Hepatocyte (in vitro differentiated cells): Measurements from ENCODE around the gene AP2A1. TPM values are rescaled to one million over a fixed set of nuclear protein-coding genes. Genes with fewer than 3 reads are reported as not detected.

Experiments used
- DNase-seq: peaks from one replicate; pipeline ENCODE4 v3.0.0-alpha.2; 2016; ENCODE audit warnings: low spot score
- H2AFZ ChIP-seq: fragments of 200-600 bp; sonication (generic); 2 replicates; pipeline ENCODE4 v1.6.0; 2016; ENCODE audit warnings: antibody characterized with exemption, mild to moderate bottlenecking
- H3K27ac ChIP-seq: fragments of 200-600 bp; sonication (generic); 2 replicates; pipeline ENCODE4 v1.5.1; 2016; ENCODE audit warnings: mild to moderate bottlenecking
- H3K27me3 ChIP-seq: fragments of 200-600 bp; sonication (generic); 2 replicates; pipeline ENCODE4 v1.6.1; 2016
- H3K36me3 ChIP-seq: fragments of 200-600 bp; sonication (generic); replicated peaks from 2 replicates; pipeline ENCODE4 v1.5.1; 2016; ENCODE audit warnings: low read depth; ENCODE audit not compliant: insufficient read depth
- H3K4me1 ChIP-seq: fragments of 200-600 bp; sonication (generic); 2 replicates; pipeline ENCODE4 v1.5.1; 2016; ENCODE audit warnings: mild to moderate bottlenecking, moderate library complexity; ENCODE audit not compliant: insufficient read depth
- H3K4me2 ChIP-seq: fragments of 200-600 bp; sonication (generic); 2 replicates; pipeline ENCODE4 v1.6.0; 2016
- H3K4me3 ChIP-seq: fragments of 200-600 bp; sonication (generic); 2 replicates; pipeline ENCODE4 v1.5.1; 2016; ENCODE audit warnings: mild to moderate bottlenecking
- H3K79me2 ChIP-seq: fragments of 200-600 bp; sonication (generic); 2 replicates; pipeline ENCODE4 v1.6.0; 2017; ENCODE audit warnings: mild to moderate bottlenecking
- H3K9me2 ChIP-seq: fragments of 200-600 bp; sonication (generic); replicated peaks from 2 replicates; pipeline ENCODE4 v1.6.0; 2017; ENCODE audit warnings: mild to moderate bottlenecking; ENCODE audit not compliant: insufficient read depth
- H3K9me3 ChIP-seq: fragments of 200-600 bp; sonication (generic); 2 replicates; pipeline ENCODE4 v1.5.1; 2016; ENCODE audit warnings: low read depth, mild to moderate bottlenecking
- H4K20me1 ChIP-seq: fragments of 200-600 bp; sonication (generic); 2 replicates; pipeline ENCODE4 v1.6.0; 2016; ENCODE audit warnings: mild to moderate bottlenecking; ENCODE audit not compliant: insufficient read depth, poor library complexity, severe bottlenecking
- EZH2 ChIP-seq: fragments of 200-600 bp; sonication (generic); IDR thresholded peaks from 2 replicates; pipeline ENCODE4 v1.6.1; 2016; ENCODE audit warnings: antibody characterized with exemption, mild to moderate bottlenecking, borderline replicate concordance
- EZH2phosphoT487 ChIP-seq: fragments of 200-600 bp; sonication (generic); IDR thresholded peaks from one replicate; pipeline ENCODE4 v1.6.1; 2018; ENCODE audit warnings: antibody characterized with exemption, mild to moderate bottlenecking, low read depth, moderate library complexity; ENCODE audit not compliant: unreplicated experiment, severe bottlenecking
- WGBS: methylation state at CpG from one replicate; pipeline ENCODE4 v1.1.6; 2016; ENCODE audit warnings: low lambda C conversion rate; ENCODE audit errors: missing lambda C conversion rate; 5-methylcytosine and 5-hydroxymethylcytosine counted together
- polyA plus RNA-seq: library from polyadenylated mRNA; unstranded; fragments of >200 nt; fragmentation: Nextera tagmentation; extraction: Ambion mirVana; gene quantifications from 2 replicates; pipeline ENCODE4 v1.2.1, GENCODE V29; 2016
- total RNA-seq: library from RNA; depleted of rRNA; stranded (reverse); fragments of >200 nt; gene quantifications from 2 replicates; pipeline ENCODE4 v1.2.3, GENCODE V29; 2014
- TF ChIP-seq, protein P1 (sequence below): fragments of 200-600 bp; sonication (generic); IDR thresholded peaks from 2 replicates; pipeline ENCODE4 v1.5.1; 2016; ENCODE audit warnings: antibody characterized with exemption, mild to moderate bottlenecking; ENCODE audit not compliant: poor library complexity

Gene AP2A1
- total and polyA plus RNA-seq, 2 experiments from 2014 or later: 62.1 to 64.8 TPM

GRCh38 chr19:49848938-49849337 is 82.1 kb downstream of the AP2A1 start:
- peaks cover 23% of the 10 kb centered on the region for H4K20me1 ChIP-seq
- H3K27me3 ChIP-seq: no peaks in the 10 kb centered on the region
- no peaks in the 10 kb centered on the region for H3K9me2 ChIP-seq
- H3K4me2 ChIP-seq: no peak overlapping the region
- H3K36me3 ChIP-seq: no peaks in the 10 kb centered on the region
- no peak for DNase-seq
- no peak overlapping the region for H3K27ac ChIP-seq
- peaks cover 44% of the 10 kb centered on the region for H3K79me2 ChIP-seq
- H2AFZ ChIP-seq: no peak overlapping the region
- TF ChIP-seq EZH2 (no peak), EZH2phosphoT487 (no peak)
- TF ChIP-seq, protein P1, sequence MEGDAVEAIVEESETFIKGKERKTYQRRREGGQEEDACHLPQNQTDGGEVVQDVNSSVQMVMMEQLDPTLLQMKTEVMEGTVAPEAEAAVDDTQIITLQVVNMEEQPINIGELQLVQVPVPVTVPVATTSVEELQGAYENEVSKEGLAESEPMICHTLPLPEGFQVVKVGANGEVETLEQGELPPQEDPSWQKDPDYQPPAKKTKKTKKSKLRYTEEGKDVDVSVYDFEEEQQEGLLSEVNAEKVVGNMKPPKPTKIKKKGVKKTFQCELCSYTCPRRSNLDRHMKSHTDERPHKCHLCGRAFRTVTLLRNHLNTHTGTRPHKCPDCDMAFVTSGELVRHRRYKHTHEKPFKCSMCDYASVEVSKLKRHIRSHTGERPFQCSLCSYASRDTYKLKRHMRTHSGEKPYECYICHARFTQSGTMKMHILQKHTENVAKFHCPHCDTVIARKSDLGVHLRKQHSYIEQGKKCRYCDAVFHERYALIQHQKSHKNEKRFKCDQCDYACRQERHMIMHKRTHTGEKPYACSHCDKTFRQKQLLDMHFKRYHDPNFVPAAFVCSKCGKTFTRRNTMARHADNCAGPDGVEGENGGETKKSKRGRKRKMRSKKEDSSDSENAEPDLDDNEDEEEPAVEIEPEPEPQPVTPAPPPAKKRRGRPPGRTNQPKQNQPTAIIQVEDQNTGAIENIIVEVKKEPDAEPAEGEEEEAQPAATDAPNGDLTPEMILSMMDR: no peak
- H3K4me3 ChIP-seq: no peak overlapping the region
- 99% methylated on average over 3 of the region's 3 CpGs for WGBS
- no peaks in the 10 kb centered on the region for H3K9me3 ChIP-seq
- peaks cover 12% of the 10 kb centered on the region for H3K4me1 ChIP-seq

DNA sequence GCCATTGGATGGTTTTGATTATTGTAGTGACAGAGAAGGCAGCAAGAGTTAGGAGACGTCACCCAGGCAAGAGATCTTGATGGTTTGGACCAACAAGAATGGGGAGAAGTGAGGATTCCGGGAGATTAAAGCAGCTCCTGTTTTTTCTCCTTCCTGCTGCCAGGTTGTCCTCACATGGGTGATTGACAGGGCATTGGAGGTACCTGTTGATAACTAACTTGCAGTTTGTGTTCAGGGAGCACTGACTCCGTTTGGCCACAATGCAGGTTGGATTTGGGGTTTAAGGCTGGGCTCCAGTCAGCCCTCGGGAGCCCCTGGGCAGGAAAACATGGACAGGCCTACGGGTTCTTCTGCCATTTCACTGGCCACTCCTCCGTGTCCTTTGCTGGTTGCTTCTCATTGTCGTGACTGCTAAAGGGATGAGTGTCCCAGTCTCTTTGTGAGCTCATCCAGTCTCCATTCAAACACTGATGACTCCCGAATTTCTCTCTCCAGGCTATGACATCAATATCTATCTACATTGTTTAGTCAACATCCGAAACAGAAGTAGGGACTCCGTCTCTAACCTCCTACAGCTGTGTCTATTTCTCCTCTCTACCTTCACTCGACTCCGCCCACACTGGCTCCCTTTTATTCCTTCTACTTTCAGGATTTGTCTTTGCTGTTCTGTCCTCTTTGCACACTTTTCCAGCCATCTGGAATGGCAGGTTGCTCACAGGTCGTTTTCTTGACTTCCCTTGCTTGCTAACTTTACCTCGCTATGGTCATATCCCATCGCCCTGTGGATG is 82.8 kb downstream of the AP2A1 start:
- Histone ChIP-seq H4K20me1 (peaks cover 30% of the 10 kb centered on the region), H3K4me3 (no peak overlapping the region), H2AFZ (no peak overlapping the region), H3K9me3 (no peaks in the 10 kb centered on the region), H3K27me3 (no peaks in the 10 kb centered on the region), H3K9me2 (no peaks in the 10 kb centered on the region), H3K79me2 (peaks cover 51% of the 10 kb centered on the region), H3K36me3 (no peaks in the 10 kb centered on the region), H3K4me2 (peak overlapping the region; percentile 99), H3K27ac (peak overlapping the region; percentile 100), H3K4me1 (peaks cover 12% of the 10 kb centered on the region)
- no peak for DNase-seq
- WGBS: 93% methylated on average over 15 of the region's 15 CpGs
- TF ChIP-seq EZH2: no peak
- TF ChIP-seq EZH2phosphoT487: no peak
- TF ChIP-seq, protein P1: no peak

DNA sequence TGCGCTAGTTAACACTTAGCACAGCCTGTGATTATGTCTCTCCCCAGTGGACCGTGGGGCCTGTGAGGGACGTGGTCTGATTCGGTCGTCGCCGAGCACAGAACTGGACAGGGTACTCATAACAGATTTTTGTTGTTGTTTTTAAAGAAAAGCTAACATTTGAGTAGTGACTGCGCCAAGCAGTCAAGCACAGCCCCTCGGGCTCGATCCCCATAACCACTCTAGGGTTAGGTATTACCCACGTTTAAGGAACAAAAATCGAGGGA is 83.4 kb downstream of the AP2A1 start:
- Histone ChIP-seq H4K20me1 (peaks cover 36% of the 10 kb centered on the region), H3K4me1 (peaks cover 12% of the 10 kb centered on the region), H3K27ac (peak overlapping the region; percentile 100), H3K9me2 (no peaks in the 10 kb centered on the region), H2AFZ (peak overlapping the region; percentile 10), H3K9me3 (no peaks in the 10 kb centered on the region), H3K4me2 (peak overlapping the region; percentile 99), H3K79me2 (peaks cover 57% of the 10 kb centered on the region), H3K36me3 (peaks cover 2% of the 10 kb centered on the region), H3K27me3 (no peaks in the 10 kb centered on the region), H3K4me3 (no peak overlapping the region)
- 65% methylated on average over 12 of the region's 12 CpGs for WGBS
- DNase-seq: no peak
- TF ChIP-seq EZH2 (no peak), EZH2phosphoT487 (no peak)
- TF ChIP-seq, protein P1: no peak
